Mesangial cell (primary cell): ENCODE measurements around the gene NOP9. TPM values are rescaled to one million over a fixed set of nuclear protein-coding genes. Genes with fewer than 3 reads are reported as not detected.

Source experiments
- total RNA-seq: library from RNA; depleted of rRNA; stranded (reverse); fragments of >200 nt; gene quantifications from 2 replicates; pipeline ENCODE4 v1.2.3, GENCODE V29; 2015

Gene NOP9, protein sequence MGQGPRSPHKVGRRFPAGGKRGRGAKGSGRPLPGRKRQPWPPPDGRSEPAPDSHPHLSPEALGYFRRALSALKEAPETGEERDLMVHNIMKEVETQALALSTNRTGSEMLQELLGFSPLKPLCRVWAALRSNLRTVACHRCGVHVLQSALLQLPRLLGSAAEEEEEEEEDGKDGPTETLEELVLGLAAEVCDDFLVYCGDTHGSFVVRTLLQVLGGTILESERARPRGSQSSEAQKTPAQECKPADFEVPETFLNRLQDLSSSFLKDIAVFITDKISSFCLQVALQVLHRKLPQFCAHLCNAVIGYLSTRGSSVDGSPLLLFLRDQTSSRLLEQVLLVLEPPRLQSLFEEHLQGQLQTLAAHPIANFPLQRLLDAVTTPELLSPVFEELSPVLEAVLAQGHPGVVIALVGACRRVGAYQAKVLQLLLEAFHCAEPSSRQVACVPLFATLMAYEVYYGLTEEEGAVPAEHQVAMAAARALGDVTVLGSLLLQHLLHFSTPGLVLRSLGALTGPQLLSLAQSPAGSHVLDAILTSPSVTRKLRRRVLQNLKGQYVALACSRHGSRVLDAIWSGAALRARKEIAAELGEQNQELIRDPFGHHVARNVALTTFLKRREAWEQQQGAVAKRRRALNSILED
- total RNA-seq = 18.1 and 23.1 TPM in 2 replicates

DNA sequence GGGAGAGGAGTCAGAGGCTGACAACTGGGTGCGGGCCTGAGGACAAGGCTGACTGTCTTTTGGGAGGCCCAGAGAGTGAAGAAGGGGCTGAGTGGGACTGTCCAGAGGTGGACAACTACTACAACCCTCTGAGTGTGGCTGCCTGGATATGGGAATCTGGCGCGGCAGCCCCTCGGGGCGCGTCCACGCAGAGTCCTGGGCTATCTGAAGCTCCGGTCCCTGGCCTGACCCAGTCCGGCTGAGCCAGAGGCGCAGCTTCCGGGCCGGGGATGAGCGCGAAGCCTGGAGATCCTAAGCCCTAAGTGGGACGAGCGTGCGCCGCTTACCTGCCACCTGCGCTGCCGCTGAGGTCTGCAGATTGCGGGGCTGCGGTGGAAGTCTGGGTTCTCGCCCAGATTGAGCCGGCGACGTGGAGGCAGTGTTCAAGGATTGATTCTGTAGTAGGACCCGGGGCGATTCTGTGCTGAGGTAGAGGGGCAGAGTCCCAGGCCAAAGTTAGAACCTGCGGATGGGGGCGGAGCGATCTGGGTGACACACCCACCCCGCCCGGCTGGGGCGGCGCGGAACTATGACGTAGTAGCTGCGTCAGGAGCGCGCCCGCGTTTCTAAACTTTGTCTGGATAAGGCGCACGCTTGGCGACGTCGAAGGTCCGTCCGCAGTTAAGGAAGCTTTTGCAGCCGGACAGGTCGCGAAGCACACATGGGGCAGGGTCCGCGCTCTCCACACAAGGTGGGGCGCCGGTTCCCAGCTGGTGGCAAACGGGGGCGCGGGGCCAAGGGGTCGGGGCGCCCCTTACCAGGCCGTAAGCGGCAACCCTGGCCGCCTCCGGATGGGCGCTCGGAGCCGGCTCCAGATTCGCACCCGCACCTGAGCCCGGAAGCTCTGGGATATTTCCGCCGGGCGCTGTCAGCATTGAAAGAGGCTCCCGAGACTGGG is at the start of gene NOP9, which contains the start of gene DHRS1:
Gene NOP9, plus strand, starts transcription at position 596 of the 937 bp plus-strand sequence. Its CDS starts 105 bp downstream, at position 701.
Gene DHRS1, minus strand, starts transcription at position 526 of the 937 bp plus-strand sequence. CDS start 674 bp downstream, outside the sequence.

DNA sequence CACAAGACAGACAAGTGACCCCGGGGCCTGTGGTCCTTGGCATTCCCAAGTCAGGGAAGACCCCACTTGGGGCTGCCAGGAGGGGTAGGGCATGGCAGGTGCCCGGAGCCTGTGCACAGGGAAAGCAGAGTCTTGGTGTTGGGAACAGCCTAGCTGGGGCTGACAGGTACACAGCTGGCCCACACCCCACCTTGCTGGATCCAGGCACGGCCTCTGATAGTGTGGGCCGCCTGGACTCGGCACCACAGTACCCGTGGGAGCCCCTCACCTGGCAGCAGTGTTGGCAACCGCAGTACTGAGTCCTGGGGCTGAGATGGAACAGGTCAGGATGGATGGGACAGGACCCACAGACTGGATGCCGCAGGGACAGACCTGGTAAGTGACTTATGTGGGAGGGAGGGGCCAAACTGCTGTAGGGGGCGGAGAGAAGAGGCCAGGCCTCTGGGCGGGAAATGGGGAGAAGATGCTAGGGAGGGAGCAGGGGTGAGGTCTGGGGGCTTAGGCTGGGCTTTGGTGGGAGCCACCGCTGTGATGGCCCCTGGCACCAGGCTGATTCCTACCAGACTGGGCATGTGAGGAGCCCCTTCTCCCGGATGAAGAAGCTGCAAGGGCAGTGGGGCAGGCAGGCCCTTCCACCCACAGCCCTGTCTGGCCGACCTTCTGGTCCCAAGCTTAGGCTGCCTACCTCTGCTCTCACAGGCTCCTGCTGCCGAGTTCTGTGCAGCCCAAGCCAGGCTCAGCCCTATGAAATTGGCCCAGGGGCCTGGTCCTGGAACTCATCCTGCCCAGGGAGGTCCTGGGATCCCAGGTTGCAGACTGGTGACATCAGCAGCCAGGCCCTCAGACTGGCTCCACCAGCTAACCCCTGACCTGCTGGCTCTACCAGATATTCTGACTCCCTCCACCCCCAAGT is 36.6 kb upstream of the NOP9 start, which contains the start of gene TGM1:
Gene TGM1, minus strand, starts transcription at position 357 of the 913 bp plus-strand sequence. CDS start 825 bp downstream, outside the sequence.

DNA sequence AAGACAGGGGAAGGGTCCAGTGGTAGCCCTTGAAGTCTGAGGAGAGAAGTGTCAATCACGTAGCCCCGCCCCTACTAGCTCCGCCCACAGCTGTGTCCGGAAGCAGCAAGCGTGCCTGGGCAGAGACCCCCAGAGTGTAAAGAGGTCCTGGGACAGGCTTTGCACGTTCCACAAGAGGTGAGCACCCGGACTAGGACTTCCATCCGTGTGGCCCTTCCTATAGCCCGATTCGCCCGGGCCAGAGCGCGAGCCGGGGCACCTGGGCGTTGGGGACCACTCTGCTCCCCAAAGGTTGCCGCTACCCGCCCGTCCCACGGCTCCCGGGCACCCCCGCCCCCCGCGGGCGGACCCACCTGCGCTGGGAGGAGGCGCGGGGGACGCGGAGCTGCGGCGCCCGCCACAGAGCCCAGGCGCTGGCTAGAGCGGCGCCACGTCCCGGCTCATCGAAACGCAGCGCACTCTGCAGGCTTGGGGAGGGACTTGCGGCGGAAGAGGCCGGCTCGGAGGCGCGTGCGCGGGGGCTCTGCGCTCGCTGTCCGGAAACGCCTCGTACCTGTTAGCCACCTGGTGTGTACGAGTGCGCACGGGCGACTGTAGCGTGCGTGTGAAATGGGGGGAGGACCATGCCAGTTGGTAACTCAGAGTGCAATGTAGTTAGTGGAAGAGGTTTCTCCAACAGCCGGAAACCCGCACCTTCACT is 28.4 kb upstream of the NOP9 start, which contains the start of gene RABGGTA:
Gene RABGGTA, minus strand, starts transcription at position 464 of the 700 bp plus-strand sequence. CDS start 482 bp downstream, outside the sequence.

DNA sequence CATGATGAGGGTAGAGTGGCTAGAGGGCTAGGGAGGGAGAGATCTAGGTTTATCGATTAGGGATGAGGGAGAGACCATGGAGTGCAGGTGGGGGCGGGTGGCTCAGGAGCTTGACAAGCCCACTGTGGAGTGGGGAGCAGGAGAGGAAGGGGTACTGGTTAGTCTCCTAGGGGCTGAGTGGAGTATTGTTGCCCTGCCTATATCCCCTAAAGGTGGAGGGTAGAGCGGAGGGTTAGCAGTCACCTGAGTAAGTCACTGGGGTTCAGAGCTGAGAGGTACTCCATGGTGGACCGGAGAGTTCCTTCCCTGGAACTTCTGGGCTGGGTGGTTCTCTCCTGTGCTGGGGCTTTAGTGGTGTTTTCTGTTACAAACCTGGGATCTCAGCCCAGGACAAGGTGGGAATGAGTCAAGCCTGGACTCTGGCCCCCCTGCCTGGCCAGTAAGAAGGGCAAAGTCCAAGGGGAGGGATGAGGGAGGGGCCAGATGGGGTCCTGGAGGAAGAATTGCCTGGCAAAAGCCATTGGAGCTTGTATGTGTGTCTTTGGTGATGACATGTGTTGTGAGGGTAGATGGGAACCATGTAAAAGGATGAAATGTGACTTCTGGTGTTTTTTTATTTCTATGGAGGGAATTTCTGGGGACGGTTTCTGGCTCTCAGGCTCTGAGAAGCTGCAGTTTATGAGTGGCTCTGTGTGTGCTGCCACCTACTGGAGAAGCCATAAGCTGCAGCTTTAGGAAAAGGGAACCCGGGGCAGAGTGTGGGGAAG is 8.1 kb downstream of the NOP9 start, which contains the start of gene CIDEB:
Gene CIDEB, minus strand, starts transcription at position 403 of the 767 bp plus-strand sequence. Its CDS starts 119 bp downstream, at position 284.

DNA sequence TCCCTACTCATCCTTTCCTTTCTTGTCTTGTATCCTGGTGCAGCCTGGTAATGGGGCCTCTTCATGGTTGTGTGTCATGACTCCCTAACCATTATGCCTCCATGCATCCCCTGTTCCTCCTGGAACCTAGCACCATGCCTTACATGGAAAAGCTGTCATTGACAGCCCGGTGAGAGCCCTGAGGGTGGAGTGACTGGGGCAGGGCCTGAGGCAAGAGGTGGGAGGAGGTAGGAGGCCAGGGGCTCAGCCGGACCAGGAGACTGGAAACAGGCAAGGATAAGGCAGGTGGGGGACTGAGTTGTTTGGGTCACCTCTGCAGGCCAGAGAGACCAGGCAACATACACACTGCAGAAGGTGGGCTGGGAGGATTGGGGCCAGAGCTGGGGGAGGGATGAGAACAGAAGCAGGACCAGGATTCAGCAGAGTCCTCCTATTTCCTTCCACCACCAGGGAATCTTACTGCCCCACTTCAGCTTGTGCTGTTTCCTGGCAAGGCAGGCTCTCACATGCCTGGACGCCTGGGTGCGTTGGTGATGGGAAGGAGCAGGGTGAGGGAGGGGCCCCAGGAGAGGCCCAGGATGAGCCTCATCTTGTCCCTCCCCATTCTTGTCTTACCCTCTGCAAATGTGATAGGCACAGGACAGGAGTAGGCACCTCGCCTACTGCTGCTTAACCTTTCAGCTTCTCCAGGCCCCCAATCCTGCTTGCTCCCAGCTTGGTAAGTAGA is 10.1 kb downstream of the NOP9 start, which contains the start of gene LTB4R2:
Gene LTB4R2, plus strand, starts transcription at position 603 of the 727 bp plus-strand sequence. CDS start 525 bp downstream, outside the sequence.

DNA sequence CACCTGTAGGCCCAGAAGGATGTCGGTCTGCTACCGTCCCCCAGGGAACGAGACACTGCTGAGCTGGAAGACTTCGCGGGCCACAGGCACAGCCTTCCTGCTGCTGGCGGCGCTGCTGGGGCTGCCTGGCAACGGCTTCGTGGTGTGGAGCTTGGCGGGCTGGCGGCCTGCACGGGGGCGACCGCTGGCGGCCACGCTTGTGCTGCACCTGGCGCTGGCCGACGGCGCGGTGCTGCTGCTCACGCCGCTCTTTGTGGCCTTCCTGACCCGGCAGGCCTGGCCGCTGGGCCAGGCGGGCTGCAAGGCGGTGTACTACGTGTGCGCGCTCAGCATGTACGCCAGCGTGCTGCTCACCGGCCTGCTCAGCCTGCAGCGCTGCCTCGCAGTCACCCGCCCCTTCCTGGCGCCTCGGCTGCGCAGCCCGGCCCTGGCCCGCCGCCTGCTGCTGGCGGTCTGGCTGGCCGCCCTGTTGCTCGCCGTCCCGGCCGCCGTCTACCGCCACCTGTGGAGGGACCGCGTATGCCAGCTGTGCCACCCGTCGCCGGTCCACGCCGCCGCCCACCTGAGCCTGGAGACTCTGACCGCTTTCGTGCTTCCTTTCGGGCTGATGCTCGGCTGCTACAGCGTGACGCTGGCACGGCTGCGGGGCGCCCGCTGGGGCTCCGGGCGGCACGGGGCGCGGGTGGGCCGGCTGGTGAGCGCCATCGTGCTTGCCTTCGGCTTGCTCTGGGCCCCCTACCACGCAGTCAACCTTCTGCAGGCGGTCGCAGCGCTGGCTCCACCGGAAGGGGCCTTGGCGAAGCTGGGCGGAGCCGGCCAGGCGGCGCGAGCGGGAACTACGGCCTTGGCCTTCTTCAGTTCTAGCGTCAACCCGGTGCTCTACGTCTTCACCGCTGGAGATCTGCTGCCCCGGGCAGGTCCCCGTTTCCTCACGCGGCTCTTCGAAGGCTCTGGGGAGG is 11.3 kb downstream of the NOP9 start, which contains the start of gene LTB4R:
Gene LTB4R, plus strand, starts transcription at position 857 of the 959 bp plus-strand sequence. CDS start 4,150 bp downstream, outside the sequence.

DNA sequence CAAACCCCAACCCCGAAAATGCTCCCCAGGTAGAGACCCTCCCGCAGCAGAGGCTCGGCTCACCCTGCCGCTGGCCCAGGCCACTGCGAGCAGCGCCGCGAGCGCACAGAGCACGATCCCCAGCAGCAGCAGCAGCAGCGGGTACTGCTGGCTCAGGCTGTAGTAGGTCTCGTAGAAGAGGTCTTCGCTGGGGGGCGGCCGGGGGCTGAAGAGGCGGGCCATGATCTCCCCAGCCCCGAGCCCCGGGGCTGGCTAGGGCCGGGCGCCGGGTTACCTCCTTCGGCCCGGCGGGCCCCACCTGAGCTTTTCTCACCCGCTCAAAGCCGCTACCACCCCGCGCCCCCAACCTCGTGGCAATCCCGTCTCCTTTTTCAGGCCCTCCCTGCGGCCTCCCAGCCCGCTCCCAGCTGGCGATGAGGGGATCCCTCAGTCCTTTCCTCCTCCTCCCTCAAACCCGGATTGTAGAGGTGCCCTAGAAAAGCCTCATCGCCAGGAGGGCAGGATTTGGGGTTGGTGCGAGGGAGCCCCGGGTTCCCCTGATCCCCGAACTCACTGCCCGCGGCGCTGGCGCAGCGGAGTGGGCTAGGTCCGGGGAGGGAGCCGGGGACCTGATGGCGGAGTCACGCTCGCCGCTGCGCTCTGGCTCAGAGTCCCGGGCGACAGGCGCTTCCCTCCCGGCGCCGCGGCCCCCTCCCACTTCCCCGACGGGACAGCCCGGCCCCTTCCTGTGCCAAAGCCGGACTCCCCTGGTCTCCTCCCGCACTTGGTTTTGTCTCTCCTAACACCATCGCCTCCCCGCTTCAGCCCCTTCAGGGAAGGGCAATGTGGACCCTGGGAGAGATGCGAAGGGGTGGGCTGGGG is 35.0 kb downstream of the NOP9 start, which contains the start of gene ADCY4:
Gene ADCY4, minus strand, starts transcription at position 641 of the 861 bp plus-strand sequence. Its CDS starts 419 bp downstream, at position 222.

DNA sequence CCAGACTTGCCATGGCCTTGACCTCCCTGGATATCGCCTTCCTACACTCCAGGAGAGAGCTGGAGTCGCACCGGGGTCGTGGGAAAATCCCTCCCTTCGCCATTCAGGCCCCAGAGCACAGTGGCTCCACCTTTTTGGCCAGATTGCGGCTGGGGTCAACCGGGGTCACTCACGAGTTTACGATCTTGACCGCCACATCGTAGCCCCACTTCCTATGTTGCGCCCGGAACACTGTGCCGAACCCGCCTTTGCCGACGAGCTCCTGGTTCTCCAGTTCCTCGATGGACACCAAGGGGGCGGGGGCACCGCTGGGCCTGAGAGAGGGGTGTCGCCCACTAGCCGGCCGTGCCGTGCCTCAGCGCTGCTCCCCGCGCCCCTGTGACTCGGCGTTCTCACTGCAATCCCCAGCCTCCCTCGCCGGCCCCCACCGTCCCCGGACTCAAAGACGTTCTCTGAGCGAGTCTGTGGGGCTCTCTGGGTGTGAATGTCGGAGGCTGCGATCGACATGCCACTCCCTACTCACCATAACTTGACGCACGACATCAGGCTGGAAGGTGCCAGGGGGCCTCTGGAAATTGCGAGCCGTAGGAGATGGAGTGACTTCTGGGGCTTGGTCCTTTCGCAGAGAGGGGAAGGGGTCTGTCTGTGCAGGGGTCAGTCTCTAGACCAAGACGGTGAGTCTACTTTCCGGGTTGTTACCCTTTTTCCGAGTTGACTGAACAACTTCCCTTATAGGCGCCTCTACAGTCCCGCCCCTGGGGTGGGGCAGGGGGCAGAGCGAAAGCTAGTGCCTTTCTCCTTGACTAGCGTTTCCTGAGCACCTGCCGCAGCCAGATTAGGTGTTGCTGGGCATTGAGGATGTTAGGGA is 39.9 kb downstream of the NOP9 start, which contains the start of gene RIPK3:
Gene RIPK3, minus strand, starts transcription at position 708 of the 868 bp plus-strand sequence. Its CDS starts 165 bp downstream, at position 543.

Other genes with a start within 250 kb of the NOP9 start
- gene CARMIL3, start 247.8 kb upstream of the NOP9 start, total RNA-seq = under 0.01 and 0.38 TPM in 2 replicates
- gene CPNE6, start 228.3 kb upstream of the NOP9 start, total RNA-seq = not detected in 2 replicates
- 65.0 and 80.9 TPM in 2 replicates for gene PCK2, start 205.5 kb upstream of the NOP9 start, total RNA-seq
- 38.0 and 68.5 TPM in 2 replicates for gene DCAF11, start 185.1 kb upstream of the NOP9 start, total RNA-seq
- 3.4 and 3.5 TPM in 2 replicates for gene NRL, start 184.9 kb upstream of the NOP9 start, total RNA-seq
- 0.13 TPM in 1 of 2 replicates, not detected in the other for gene FITM1, start 169.2 kb upstream of the NOP9 start, total RNA-seq
- gene PSME1, start 163.7 kb upstream of the NOP9 start, total RNA-seq = 139 and 159 TPM in 2 replicates
- gene EMC9, start 158.3 kb upstream of the NOP9 start, total RNA-seq = 10.3 and 38.1 TPM in 2 replicates
- 64.3 and 68.9 TPM in 2 replicates for gene PSME2, start 153.2 kb upstream of the NOP9 start, total RNA-seq
- 34.9 and 54.6 TPM in 2 replicates for gene RNF31, start 152.4 kb upstream of the NOP9 start, total RNA-seq
- gene IRF9, start 138.6 kb upstream of the NOP9 start, total RNA-seq = 24.6 and 85.1 TPM in 2 replicates
- gene REC8, start 127.8 kb upstream of the NOP9 start, total RNA-seq = 151 and 228 TPM in 2 replicates
- 50.6 and 80.5 TPM in 2 replicates for gene IPO4, start 111.0 kb upstream of the NOP9 start, total RNA-seq
- gene TM9SF1, start 104.4 kb upstream of the NOP9 start, total RNA-seq = 58.7 and 75.7 TPM in 2 replicates
- gene TSSK4, start 94.2 kb upstream of the NOP9 start, total RNA-seq = not detected in 2 replicates
- gene CHMP4A, start 86.4 kb upstream of the NOP9 start, total RNA-seq = 20.2 and 24.4 TPM in 2 replicates
- gene MDP1, start 83.8 kb upstream of the NOP9 start, total RNA-seq = 5.9 and 16.9 TPM in 2 replicates
- gene NEDD8, start 67.5 kb upstream of the NOP9 start, total RNA-seq = 93.6 and 135 TPM in 2 replicates
- 42.7 and 54.6 TPM in 2 replicates for gene GMPR2, start 66.9 kb upstream of the NOP9 start, total RNA-seq
- 44.0 and 47.4 TPM in 2 replicates for gene TINF2, start 57.2 kb upstream of the NOP9 start, total RNA-seq
- 0.65 and 0.89 TPM in 2 replicates for gene TGM1, start 36.7 kb upstream of the NOP9 start, total RNA-seq
- 33.7 TPM in 2 replicates for gene RABGGTA, start 28.3 kb upstream of the NOP9 start, total RNA-seq
- 19.7 and 46.5 TPM in 2 replicates for gene DHRS1, start 70 bp upstream of the NOP9 start, total RNA-seq
- 1.1 and 1.3 TPM in 2 replicates for gene CIDEB, start 8.1 kb downstream of the NOP9 start, total RNA-seq
- 1.1 and 1.3 TPM in 2 replicates for gene LTB4R2, start 10.3 kb downstream of the NOP9 start, total RNA-seq
- gene LTB4R, start 11.7 kb downstream of the NOP9 start, total RNA-seq = 0.98 and 1.9 TPM in 2 replicates
- gene ADCY4, start 35.2 kb downstream of the NOP9 start, total RNA-seq = 0.16 and 1.5 TPM in 2 replicates
- 1.1 and 1.8 TPM in 2 replicates for gene RIPK3, start 40.1 kb downstream of the NOP9 start, total RNA-seq
- gene NFATC4, start 68.3 kb downstream of the NOP9 start, total RNA-seq = 15.3 and 30.9 TPM in 2 replicates
- 6.7 and 22.6 TPM in 2 replicates for gene NYNRIN, start 99.2 kb downstream of the NOP9 start, total RNA-seq
- 0.65 and 1.6 TPM in 2 replicates for gene CBLN3, start 129.8 kb downstream of the NOP9 start, total RNA-seq
- 30.3 and 36.6 TPM in 2 replicates for gene KHNYN, start 130.1 kb downstream of the NOP9 start, total RNA-seq
- 33.9 and 163 TPM in 2 replicates for gene SDR39U1, start 142.9 kb downstream of the NOP9 start, total RNA-seq
- gene CMA1, start 208.4 kb downstream of the NOP9 start, total RNA-seq = not detected in 2 replicates